D721Med (cell line): ENCODE results near the gene UBLCP1.

Experiments used
- DNase-seq: peaks from one replicate; pipeline ENCODE4 v3.0.0; 2011; ENCODE audit warnings: low spot score; ENCODE audit not compliant: insufficient read length
- FAIRE-seq: peaks from 2 replicates; lab custom pipeline; 2011; peaks lifted over from hg19 to GRCh38; lab: Jason Lieb, UNC
- CTCF ChIP-seq: IDR thresholded peaks from 2 replicates; pipeline ENCODE4 v1.5.1; 2012; ENCODE audit warnings: mild to moderate bottlenecking, control low read depth; ENCODE audit not compliant: insufficient read depth; ENCODE audit errors: missing control alignments

The UBLCP1 gene

GRCh38 chr5:159324102-159324755 lies 61.1 kb downstream of the UBLCP1 start:
- no peak for TF ChIP-seq CTCF
- FAIRE-seq = no peak
- DNase-seq = no peak

DNA sequence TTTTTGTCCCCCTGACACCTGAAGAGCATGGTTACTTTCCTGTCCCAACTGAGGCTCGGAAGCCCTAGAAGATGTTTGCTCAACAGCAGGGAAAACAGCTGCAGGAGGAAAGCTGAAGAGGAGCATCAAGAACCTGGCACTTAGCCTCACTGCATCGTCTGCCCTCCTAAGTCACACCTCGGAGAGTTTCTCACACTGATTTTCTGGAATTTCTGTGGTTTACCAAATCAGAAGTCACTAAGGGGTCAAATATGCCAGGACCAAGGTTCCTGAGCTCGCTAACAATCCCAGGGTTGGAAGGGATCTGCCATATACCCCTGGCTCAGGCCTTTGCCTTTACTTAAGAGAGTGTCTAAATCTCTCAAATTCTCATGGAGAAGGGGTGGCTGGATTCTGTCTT lies 61.9 kb downstream of the UBLCP1 start:
- no peak for TF ChIP-seq CTCF
- FAIRE-seq = no peak
- DNase-seq = no peak

- DNase-seq (no peak), FAIRE-seq (no peak)
- no peak for TF ChIP-seq CTCF
Observed at GRCh38 chr5:159330131-159330800, 67.2 kb downstream of the UBLCP1 start, which contains the start of gene IL12B. Gene IL12B, minus strand, starts transcription at chr5:159330487. Its CDS starts 3,705 bp downstream, at chr5:159326782.

DNA sequence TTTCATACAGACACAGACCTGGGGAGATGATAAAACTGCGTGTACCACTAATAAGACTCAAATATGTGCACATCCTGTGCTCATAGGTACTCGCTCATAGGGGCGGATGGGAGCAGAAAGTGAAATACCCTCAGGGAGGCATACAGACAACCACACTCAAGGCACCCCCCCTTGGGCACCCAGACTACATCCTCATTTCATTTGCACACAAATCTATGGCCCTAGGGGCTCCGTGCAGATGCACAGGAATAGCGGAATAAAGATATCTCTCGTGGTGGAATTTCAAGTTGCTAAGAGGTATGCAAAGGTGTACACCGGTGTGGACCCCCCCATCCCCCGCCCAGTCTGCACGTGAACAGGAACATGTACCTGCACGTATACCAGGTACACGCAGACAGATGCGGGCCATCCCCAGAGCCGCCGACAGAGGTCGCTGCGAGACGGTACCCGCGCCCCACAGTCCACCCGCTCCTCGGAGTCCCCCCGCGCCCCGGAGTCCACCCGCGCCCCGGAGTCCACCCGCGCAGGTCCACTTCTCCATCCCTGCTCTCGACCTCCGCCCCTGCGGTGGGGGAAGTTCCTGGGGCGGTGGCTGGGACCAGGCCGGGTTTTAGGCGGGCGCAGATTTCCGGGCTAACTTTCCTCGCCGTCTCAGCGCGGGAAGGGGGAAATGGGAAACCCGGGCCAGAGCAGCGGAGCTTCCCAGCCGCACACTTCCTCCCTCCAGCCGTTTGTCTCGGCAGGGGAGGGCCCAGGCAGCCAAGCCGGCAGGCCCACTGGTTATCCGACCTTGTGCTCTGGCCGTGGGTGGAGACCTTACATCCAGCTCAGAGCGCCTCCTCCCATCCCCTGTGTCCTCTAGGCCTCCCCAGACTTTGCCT lies 68.2 kb downstream of the UBLCP1 start:
- peak; percentile 62 for DNase-seq
- no peak for FAIRE-seq
- peak; percentile 52 for TF ChIP-seq CTCF

GRCh38 chr5:159332800-159333544 lies 69.9 kb downstream of the UBLCP1 start:
- no peak for FAIRE-seq
- no peak for TF ChIP-seq CTCF
- no peak for DNase-seq

GRCh38 chr5:159333545-159333925 lies 70.4 kb downstream of the UBLCP1 start:
- FAIRE-seq = no peak

More at GRCh38 chr5:159333545-159333925, 70.4 kb downstream of the UBLCP1 start:
- no peak for TF ChIP-seq CTCF
- DNase-seq = no peak
